ENCODE results near the gene SMC6.

The SMC6 gene

GRCh38 chr2:17646838-17647701, 106.5 kb downstream of the SMC6 start:
- no peaks in the 10 kb centered on the region for H3K27me3 ChIP-seq (ENCODE audit: low read depth, low read length)
- peak overlapping the region; percentile 82 for H3K27ac ChIP-seq (ENCODE audit: low read length)
- H3K79me2 ChIP-seq (ENCODE audit: low read length), result no peaks in the 10 kb centered on the region
- 0 out of 2 replicates have a peak overlapping the region, but pooled peaks have one; percentile 27 for H3K4me3 ChIP-seq (ENCODE audit: low read length)
- no peak overlapping the region for H2AFZ ChIP-seq (ENCODE audit: low read depth, low read length)
- no peaks in the 10 kb centered on the region for H3K9me3 ChIP-seq (ENCODE audit: insufficient read depth, low read length)
- H3K36me3 ChIP-seq (replicated peaks; ENCODE audit: low read depth, low read length), result no peaks in the 10 kb centered on the region
- peaks cover 86% of the 10 kb centered on the region for H3K4me1 ChIP-seq (ENCODE audit: low read length)
- no peak for TF ChIP-seq EZH2phosphoT487 (IDR thresholded peaks at IDR 0.05; ENCODE audit: low read depth)
- TF ChIP-seq CTCF (IDR thresholded peaks at IDR 0.05; ENCODE audit: low read depth, low read length), result no peak
- H3K4me2 ChIP-seq (ENCODE audit: low read length), result peak overlapping the region; percentile 52
- no peaks in the 10 kb centered on the region for H4K20me1 ChIP-seq (ENCODE audit: insufficient read depth, low read length)
- peak overlapping the region; percentile 32 for H3K9ac ChIP-seq (ENCODE audit: low read length)

GRCh38 chr2:17646081-17646554, 107.5 kb downstream of the SMC6 start:
- Histone ChIP-seq H3K27ac (ENCODE audit: low read length) (peak overlapping the region; percentile 82), H3K27me3 (ENCODE audit: low read depth, low read length) (no peaks in the 10 kb centered on the region), H3K9ac (ENCODE audit: low read length) (peak overlapping the region; percentile 62), H2AFZ (ENCODE audit: low read depth, low read length) (no peak overlapping the region), H3K79me2 (ENCODE audit: low read length) (no peaks in the 10 kb centered on the region), H3K9me3 (ENCODE audit: insufficient read depth, low read length) (no peaks in the 10 kb centered on the region), H3K36me3 (replicated peaks; ENCODE audit: low read depth, low read length) (no peaks in the 10 kb centered on the region), H3K4me1 (ENCODE audit: low read length) (peaks cover 86% of the 10 kb centered on the region), H4K20me1 (ENCODE audit: insufficient read depth, low read length) (no peaks in the 10 kb centered on the region), H3K4me3 (ENCODE audit: low read length) (peak overlapping the region; percentile 27; the same call in 1 of the 2 replicates), H3K4me2 (ENCODE audit: low read length) (peak overlapping the region; percentile 52)
- TF ChIP-seq EZH2phosphoT487 (IDR thresholded peaks at IDR 0.05; ENCODE audit: low read depth) (no peak), CTCF (IDR thresholded peaks at IDR 0.05; ENCODE audit: low read depth, low read length) (peak; percentile 93)

GRCh38 chr2:17644997-17645720, 108.5 kb downstream of the SMC6 start:
- H2AFZ ChIP-seq (ENCODE audit: low read depth, low read length), result no peak overlapping the region
- H3K4me2 ChIP-seq (ENCODE audit: low read length), result peak overlapping the region; percentile 52
- H3K9ac ChIP-seq (ENCODE audit: low read length), result peak overlapping the region; percentile 62
- no peaks in the 10 kb centered on the region for H3K79me2 ChIP-seq (ENCODE audit: low read length)
- H3K4me1 ChIP-seq (ENCODE audit: low read length), result peaks cover 76% of the 10 kb centered on the region
- H4K20me1 ChIP-seq (ENCODE audit: insufficient read depth, low read length), result no peaks in the 10 kb centered on the region
- no peaks in the 10 kb centered on the region for H3K27me3 ChIP-seq (ENCODE audit: low read depth, low read length)
- H3K36me3 ChIP-seq (replicated peaks; ENCODE audit: low read depth, low read length), result no peaks in the 10 kb centered on the region
- no peak overlapping the region for H3K4me3 ChIP-seq (ENCODE audit: low read length)
- no peak for TF ChIP-seq CTCF (IDR thresholded peaks at IDR 0.05; ENCODE audit: low read depth, low read length)
- TF ChIP-seq EZH2phosphoT487 (IDR thresholded peaks at IDR 0.05; ENCODE audit: low read depth), result no peak
- peak overlapping the region; percentile 82 for H3K27ac ChIP-seq (ENCODE audit: low read length)
- no peaks in the 10 kb centered on the region for H3K9me3 ChIP-seq (ENCODE audit: insufficient read depth, low read length)

Data from OCI-LY3 (cell line).